BLaER1 treated with 17β-estradiol and CSF1 and Interleukin-3, amounts not matched to agents 10 nM and 100 nM (cell line): ENCODE measurements around the gene A2M.

Experiments
- H3K27ac ChIP-seq, 11 experiments: shearing (Covaris generic); formaldehyde crosslinking; 2 replicates each; pipeline ENCODE4 v1.8.1; 2022
- H3K27me3 ChIP-seq, 11 experiments: shearing (Covaris generic); formaldehyde crosslinking; 2 replicates each; pipeline ENCODE4 v1.8.1; 2022
- H3K36me3 ChIP-seq, 11 experiments: shearing (Covaris generic); formaldehyde crosslinking; 2 replicates each; pipeline ENCODE4 v1.8.1; 2022
- H3K4me1 ChIP-seq, 10 experiments: shearing (Covaris generic); formaldehyde crosslinking; 2 replicates each; pipeline ENCODE4 v1.8.1; 2022
- H3K4me2 ChIP-seq, 11 experiments: shearing (Covaris generic); formaldehyde crosslinking; 2 replicates each; pipeline ENCODE4 v1.8.1; 2022
- H3K4me3 ChIP-seq, 10 experiments: shearing (Covaris generic); formaldehyde crosslinking; 2 replicates each; pipeline ENCODE4 v1.8.1; 2022
- H3K9ac ChIP-seq, 11 experiments: shearing (Covaris generic); formaldehyde crosslinking; 2 replicates each; pipeline ENCODE4 v1.8.1; 2022
- H3K9me3 ChIP-seq, 11 experiments: shearing (Covaris generic); formaldehyde crosslinking; replicated peaks in 1 of 11; 2 replicates each; pipeline ENCODE4 v1.8.1; 2022
- H4K20me1 ChIP-seq, 11 experiments: shearing (Covaris generic); formaldehyde crosslinking; 2 replicates each; pipeline ENCODE4 v1.8.1; 2022
- Cebpa-rat ChIP-seq, 11 experiments: shearing (Covaris generic); IDR thresholded peaks; 2 replicates each; pipeline ENCODE4 v1.8.1; 2022

The A2M gene

DNA sequence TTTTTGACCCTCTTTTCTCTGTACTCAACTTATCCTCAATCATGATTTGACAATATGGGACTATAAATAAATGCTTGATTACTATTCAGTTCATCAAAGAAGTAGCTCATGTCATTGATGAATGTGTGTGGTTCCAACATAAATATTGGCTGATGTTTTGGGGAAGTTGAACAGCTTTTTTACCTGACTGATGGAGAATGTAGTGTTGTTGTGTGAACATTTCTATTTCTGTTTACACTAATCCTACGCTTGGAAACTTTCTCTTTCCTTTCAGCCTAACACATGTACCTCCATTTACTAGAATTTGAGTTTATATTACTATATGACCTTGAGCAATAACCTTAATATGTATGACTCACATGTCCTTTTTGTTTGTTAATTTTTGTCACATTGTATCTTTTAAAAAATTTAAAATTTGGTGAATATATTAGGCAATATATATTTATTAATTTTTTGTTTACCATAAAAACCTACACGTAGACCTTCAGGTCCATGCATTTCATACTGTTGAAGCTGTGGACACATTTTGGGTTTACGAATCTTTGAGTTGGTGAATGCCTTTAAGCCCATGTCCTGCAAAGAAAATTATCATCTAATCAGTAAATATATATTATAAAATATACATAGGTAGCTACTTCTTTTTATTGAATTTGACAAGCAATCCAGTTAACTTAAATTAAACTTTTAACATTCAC is 21.1 kb downstream of the A2M start:
- peaks cover 0 to 9% (median 8%) of the 10 kb centered on the region in 10 experiments; a peak in 12 of 20 replicates for H3K4me1 ChIP-seq
- H3K27ac ChIP-seq, result no peak overlapping the region
- no peak overlapping the region for H3K4me2 ChIP-seq
- H3K4me3 ChIP-seq, result no peak overlapping the region
- no peaks in the 10 kb centered on the region for H3K9me3 ChIP-seq
- TF ChIP-seq Cebpa-rat (IDR thresholded peaks at IDR 0.05), result no peak
- H3K36me3 ChIP-seq, result peaks cover 0 to 34% (median 0%) of the 10 kb centered on the region in 11 experiments; a peak in 3 of 22 replicates
- H3K27me3 ChIP-seq, result no peaks in the 10 kb centered on the region
- no peaks in the 10 kb centered on the region for H4K20me1 ChIP-seq
- no peak overlapping the region for H3K9ac ChIP-seq

GRCh38 chr12:9091891-9092598 is 23.7 kb downstream of the A2M start:
- Histone ChIP-seq H3K4me3 (no peak overlapping the region), H3K27ac (no peak overlapping the region), H3K9ac (no peak overlapping the region), H3K36me3 (peaks cover 0 to 15% (median 0%) of the 10 kb centered on the region in 11 experiments; a peak in 2 of 22 replicates), H3K9me3 (no peaks in the 10 kb centered on the region), H3K4me1 (peaks cover 0 to 9% (median 8%) of the 10 kb centered on the region in 10 experiments; a peak in 12 of 20 replicates), H3K4me2 (no peak overlapping the region), H3K27me3 (no peaks in the 10 kb centered on the region), H4K20me1 (no peaks in the 10 kb centered on the region)
- TF ChIP-seq Cebpa-rat (IDR thresholded peaks at IDR 0.05), result no peak

GRCh38 chr12:9090220-9090619 is 25.5 kb downstream of the A2M start:
- Histone ChIP-seq H3K4me3 (no peak overlapping the region), H3K27me3 (no peaks in the 10 kb centered on the region)
- no peak for TF ChIP-seq Cebpa-rat (IDR thresholded peaks at IDR 0.05)

DNA sequence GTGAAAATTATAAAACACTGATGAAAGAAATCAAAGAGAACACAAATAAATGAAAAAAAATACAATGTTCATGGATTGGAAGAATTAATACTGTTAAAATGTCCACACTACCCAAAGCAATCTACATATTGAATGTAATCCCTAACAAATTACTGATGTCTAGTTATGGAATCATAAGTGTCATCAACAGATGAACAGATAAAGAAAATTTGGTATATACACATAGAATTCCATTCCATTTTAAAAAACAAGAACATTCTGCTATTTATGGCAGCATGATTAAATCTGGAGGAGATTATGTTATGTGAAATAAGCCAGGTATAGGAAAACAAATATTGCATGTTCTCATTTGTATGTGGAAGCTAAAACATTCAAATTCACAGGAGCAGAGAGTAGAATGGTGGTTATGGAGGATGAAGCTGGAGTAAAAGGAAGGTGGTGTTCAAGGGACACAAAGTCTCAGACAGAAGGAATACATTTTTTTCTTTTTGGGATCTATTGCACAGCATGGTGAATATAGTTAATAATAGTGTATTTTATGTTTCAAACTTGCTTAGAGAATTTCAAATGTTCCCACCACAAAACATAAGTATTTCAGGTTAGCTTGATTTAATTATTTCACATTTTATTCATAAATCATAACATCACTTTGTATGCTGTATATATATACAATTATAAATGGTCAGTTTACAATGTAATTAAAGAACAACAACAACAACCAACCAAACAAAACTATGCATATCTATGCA is 28.5 kb downstream of the A2M start:
- H3K27ac ChIP-seq, result no peak overlapping the region
- 0 out of 20 replicates have a peak, but pooled peaks cover 0 to 4% (median 0%) of the 10 kb centered on the region in 10 experiments for H3K4me1 ChIP-seq
- no peaks in the 10 kb centered on the region for H3K27me3 ChIP-seq
- H4K20me1 ChIP-seq, result no peaks in the 10 kb centered on the region
- no peak overlapping the region for H3K4me2 ChIP-seq
- no peak overlapping the region for H3K9ac ChIP-seq
- TF ChIP-seq Cebpa-rat (IDR thresholded peaks at IDR 0.05), result no peak
- no peak overlapping the region for H3K4me3 ChIP-seq
- H3K36me3 ChIP-seq, result peaks cover 0 to 10% (median 0%) of the 10 kb centered on the region in 11 experiments; a peak in 2 of 22 replicates
- peaks cover 11 to 27% (median 20%) of the 10 kb centered on the region in 11 experiments for H3K9me3 ChIP-seq

More at GRCh38 chr12:9090220-9090619, 25.5 kb downstream of the A2M start:
- Histone ChIP-seq H3K4me1 (no peaks in the 10 kb centered on the region), H4K20me1 (no peaks in the 10 kb centered on the region), H3K36me3 (peaks cover 0 to 9% (median 0%) of the 10 kb centered on the region in 11 experiments; a peak in 2 of 22 replicates), H3K27ac (no peak overlapping the region), H3K9ac (no peak overlapping the region), H3K4me2 (no peak overlapping the region), H3K9me3 (peaks cover 0 to 4% (median 0%) of the 10 kb centered on the region in 11 experiments; a peak in 1 of 22 replicates)

GRCh38 chr12:9086087-9086486 is 29.6 kb downstream of the A2M start:
- peaks cover 11 to 36% (median 27%) of the 10 kb centered on the region in 11 experiments for H3K9me3 ChIP-seq
- H3K4me2 ChIP-seq, result no peak overlapping the region
- peaks cover 0 to 19% (median 0%) of the 10 kb centered on the region in 11 experiments; a peak in 2 of 22 replicates for H3K36me3 ChIP-seq
- H3K27ac ChIP-seq, result no peak overlapping the region
- no peak for TF ChIP-seq Cebpa-rat (IDR thresholded peaks at IDR 0.05)
- H3K4me1 ChIP-seq, result 0 out of 20 replicates have a peak, but pooled peaks cover 0 to 4% (median 0%) of the 10 kb centered on the region in 10 experiments
- H3K9ac ChIP-seq, result no peak overlapping the region
- H3K4me3 ChIP-seq, result no peak overlapping the region
- no peaks in the 10 kb centered on the region for H4K20me1 ChIP-seq
- no peaks in the 10 kb centered on the region for H3K27me3 ChIP-seq

DNA sequence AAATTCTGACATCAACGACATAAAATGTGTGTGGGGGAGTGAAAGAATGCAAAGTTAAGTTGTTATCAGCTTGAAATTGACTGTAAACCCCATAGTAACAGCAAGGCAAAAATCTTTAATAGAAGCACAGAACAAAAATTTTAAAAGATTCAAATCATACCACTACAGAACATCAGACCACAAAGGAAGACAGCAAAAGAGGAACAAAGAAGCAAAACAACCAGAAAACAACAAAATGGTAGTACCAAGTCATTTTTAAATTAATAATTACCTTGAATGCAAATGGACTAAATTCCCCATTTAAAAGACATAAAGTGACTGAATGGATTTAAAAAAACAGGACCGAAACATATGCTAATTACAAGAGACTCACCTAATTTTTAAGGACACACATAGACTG is 31.3 kb downstream of the A2M start:
- no peak overlapping the region for H3K27ac ChIP-seq
- peaks cover 0 to 19% (median 0%) of the 10 kb centered on the region in 11 experiments; a peak in 3 of 22 replicates for H3K36me3 ChIP-seq
- H3K9ac ChIP-seq, result no peak overlapping the region
- no peak for TF ChIP-seq Cebpa-rat (IDR thresholded peaks at IDR 0.05)
- H4K20me1 ChIP-seq, result no peaks in the 10 kb centered on the region
- 0 out of 20 replicates have a peak, but pooled peaks cover 0 to 4% (median 0%) of the 10 kb centered on the region in 10 experiments for H3K4me1 ChIP-seq
- peaks cover 11 to 36% (median 27%) of the 10 kb centered on the region in 11 experiments for H3K9me3 ChIP-seq
- H3K4me3 ChIP-seq, result no peak overlapping the region
- no peak overlapping the region for H3K4me2 ChIP-seq
- no peaks in the 10 kb centered on the region for H3K27me3 ChIP-seq

DNA sequence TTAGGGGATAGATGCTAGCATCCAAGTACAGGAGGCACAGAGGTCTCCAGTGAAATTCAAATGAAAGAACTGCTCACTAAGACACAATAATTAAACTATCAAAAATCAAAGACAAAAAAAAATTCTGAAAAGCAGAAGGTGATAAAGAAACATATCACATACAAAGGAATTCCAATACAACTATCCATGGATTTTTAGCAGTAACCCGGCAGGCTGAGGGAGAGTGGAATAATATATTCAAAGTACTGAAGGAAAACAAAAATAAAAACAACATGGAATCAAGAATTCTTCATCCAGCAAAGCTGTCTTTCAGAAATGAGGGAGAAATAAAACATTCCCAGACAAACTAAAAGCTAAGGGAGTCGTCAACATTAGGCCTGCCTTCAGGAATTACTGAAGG is 31.9 kb downstream of the A2M start:
- Histone ChIP-seq H3K27ac (no peak overlapping the region), H3K27me3 (no peaks in the 10 kb centered on the region), H3K9me3 (peaks cover 11 to 36% (median 27%) of the 10 kb centered on the region in 11 experiments), H4K20me1 (no peaks in the 10 kb centered on the region), H3K9ac (no peak overlapping the region), H3K4me3 (no peak overlapping the region), H3K4me1 (0 out of 20 replicates have a peak, but pooled peaks cover 0 to 4% (median 0%) of the 10 kb centered on the region in 10 experiments), H3K36me3 (peaks cover 0 to 25% (median 0%) of the 10 kb centered on the region in 11 experiments; a peak in 3 of 22 replicates), H3K4me2 (no peak overlapping the region)
- no peak for TF ChIP-seq Cebpa-rat (IDR thresholded peaks at IDR 0.05)

DNA sequence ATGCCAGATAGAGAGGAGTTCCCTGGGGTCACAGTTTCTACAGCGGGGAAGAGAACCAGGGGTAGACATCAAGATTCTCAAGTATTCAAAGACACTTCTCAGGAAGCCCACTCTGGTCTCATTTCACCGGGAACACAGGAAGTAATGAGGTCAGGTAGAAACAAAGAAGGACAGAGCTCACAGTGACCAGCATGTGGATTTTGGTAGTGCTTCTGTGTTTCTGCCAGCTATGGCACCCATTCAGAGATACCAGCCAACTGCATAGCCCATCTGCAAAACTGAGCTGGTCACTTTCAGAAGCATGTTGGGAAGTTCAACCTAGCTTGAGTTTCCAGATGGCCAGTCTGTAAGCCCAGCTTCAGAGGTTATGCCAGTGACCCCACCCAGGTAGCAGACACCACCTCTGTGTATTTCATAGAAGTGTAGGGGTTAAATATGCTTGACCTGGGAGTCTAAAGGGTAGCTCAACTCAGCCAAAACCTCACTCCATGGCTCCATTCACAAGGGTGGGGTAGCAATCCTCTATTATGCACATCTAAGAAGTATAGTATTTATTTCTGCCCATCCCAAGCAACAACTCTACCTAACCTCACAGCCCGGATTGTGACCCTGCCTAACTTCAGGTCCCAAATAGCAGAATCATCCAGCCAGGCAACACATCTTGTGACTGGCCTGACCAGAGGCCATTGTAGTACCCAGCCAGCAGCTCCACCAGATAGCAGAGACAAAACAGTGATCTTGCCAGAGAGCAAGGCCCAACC is 33.9 kb downstream of the A2M start:
- Histone ChIP-seq H3K36me3 (peaks cover 0 to 34% (median 0%) of the 10 kb centered on the region in 11 experiments; a peak in 3 of 22 replicates), H3K4me2 (no peak overlapping the region), H3K9ac (no peak overlapping the region), H3K27me3 (no peaks in the 10 kb centered on the region), H3K9me3 (peaks cover 11 to 36% (median 27%) of the 10 kb centered on the region in 11 experiments), H3K4me1 (0 out of 20 replicates have a peak, but pooled peaks cover 0 to 4% (median 0%) of the 10 kb centered on the region in 10 experiments), H3K27ac (no peak overlapping the region), H4K20me1 (no peaks in the 10 kb centered on the region), H3K4me3 (no peak overlapping the region)
- TF ChIP-seq Cebpa-rat (IDR thresholded peaks at IDR 0.05), result no peak
